HG02642 (cell line): ENCODE results near the gene MAML2.
"Not testable (repeated sequence)": the region's sequence is repeated elsewhere in the genome, so short reads cannot be mapped to it uniquely, and the experiment has no call there.

Experiments used
- ATAC-seq: cut with Tn5 transposase; IDR thresholded peaks from one replicate; pipeline ENCODE4 v1.9.1; 2021; ENCODE audit warnings: mild to moderate bottlenecking; ENCODE audit not compliant: unreplicated experiment, poor library complexity

Gene MAML2

DNA sequence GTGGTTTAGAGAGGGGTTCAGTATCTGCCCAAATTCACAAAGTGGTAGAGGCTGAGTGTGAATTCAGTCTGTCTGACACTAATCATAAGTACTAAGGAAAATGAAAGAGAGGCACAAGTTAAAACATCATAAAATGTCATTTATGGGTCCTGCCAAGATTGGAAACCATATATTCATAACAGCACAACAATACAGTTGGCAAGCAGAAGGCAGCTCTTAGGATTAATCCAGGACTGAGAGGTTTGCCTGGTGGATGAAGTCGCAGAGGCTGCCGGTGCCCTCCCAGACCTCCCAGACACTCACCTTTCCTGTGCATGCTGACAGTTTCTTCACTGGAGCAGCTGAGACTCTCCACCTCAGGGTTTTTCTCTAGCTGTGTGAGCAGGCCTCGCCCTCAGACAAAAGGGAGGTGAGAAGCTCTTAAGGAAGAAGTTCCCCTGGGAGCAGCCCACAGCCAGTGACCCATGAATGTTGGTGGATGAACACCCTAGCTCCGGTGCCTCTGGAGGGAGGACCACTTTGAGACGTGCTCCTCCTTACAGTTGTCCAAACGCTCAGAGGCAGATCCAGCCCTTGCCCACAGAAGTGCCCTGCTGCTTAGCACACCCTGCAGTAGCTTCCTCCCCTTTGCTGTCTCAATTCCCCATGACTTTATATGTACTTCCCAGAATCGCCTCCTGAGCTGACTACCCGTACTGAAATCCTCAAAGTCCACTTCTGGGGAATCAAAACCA is 43.7 kb downstream of the MAML2 start:
- ATAC-seq = no peak

GRCh38 chr11:96295369-96295768 is 47.6 kb downstream of the MAML2 start:
- no peak for ATAC-seq

- ATAC-seq = no peak
Observed at GRCh38 chr11:96294289-96294688, 48.7 kb downstream of the MAML2 start.

GRCh38 chr11:96293598-96294021 is 49.4 kb downstream of the MAML2 start:
- ATAC-seq = peak; percentile 78

- no peak for ATAC-seq
Observed at GRCh38 chr11:96293109-96293508, 49.9 kb downstream of the MAML2 start.

GRCh38 chr11:96292291-96293010 is 50.5 kb downstream of the MAML2 start:
- ATAC-seq = no peak

DNA sequence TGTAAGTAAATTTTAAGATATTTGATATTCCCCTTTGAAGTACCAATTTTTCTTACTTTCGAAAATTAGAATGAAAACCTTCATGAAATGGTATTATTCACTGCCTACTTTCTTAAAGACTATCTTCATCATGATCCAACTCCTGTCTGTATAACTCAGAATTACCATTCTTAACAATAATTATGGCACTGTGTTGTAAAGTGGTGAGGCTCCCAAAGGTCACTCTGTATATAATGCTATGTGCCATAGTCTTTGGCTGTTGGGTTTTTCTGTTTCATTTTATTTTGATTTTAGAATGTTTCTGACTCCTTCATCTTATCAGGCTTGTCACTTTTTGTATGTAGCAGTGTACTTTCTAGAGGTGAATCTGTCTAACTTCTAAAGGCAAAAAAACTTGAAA is 52.4 kb downstream of the MAML2 start:
- ATAC-seq = no peak

- ATAC-seq = no peak
Observed at GRCh38 chr11:96290031-96290430, 53.0 kb downstream of the MAML2 start.

GRCh38 chr11:96288915-96289314 is 54.1 kb downstream of the MAML2 start:
- no peak for ATAC-seq

DNA sequence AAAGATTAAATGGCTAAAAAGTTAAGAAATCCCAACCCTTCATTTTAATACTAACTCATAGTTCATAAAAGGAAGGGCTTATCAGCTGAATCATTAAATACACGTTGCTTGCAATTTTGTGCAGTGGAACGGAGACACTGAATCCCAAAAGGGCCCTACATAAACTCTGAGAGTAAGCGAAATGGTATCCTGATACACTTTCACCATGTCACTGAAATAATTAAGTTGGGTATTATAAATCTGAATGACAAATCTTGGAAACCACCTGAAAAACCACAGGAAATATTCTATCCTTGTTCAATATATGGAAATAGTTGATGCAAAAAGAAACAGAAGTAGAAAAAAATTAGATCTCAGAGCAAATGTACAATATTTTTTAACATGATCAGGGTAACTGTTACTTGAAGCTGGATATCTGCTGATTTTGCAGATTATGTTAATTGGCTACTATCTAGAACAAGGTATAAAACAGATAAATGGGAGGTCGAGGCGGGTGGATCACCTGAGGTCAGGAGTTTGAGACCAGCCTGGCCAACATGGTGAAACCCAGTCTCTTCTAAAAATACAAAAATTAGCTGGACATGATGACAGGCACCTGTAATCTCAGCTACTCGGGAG is 55.1 kb downstream of the MAML2 start:
- ATAC-seq = no peak

- ATAC-seq = not testable (repeated sequence)
Observed at GRCh38 chr11:96285985-96286384, 57.0 kb downstream of the MAML2 start.

- ATAC-seq = no peak
Observed at GRCh38 chr11:96284917-96285316, 58.1 kb downstream of the MAML2 start.

GRCh38 chr11:96284401-96284800 is 58.6 kb downstream of the MAML2 start:
- ATAC-seq = no peak

- ATAC-seq = no peak
Observed at GRCh38 chr11:96282625-96283220, 60.3 kb downstream of the MAML2 start.

GRCh38 chr11:96280444-96280843 is 62.6 kb downstream of the MAML2 start:
- ATAC-seq = no peak

DNA sequence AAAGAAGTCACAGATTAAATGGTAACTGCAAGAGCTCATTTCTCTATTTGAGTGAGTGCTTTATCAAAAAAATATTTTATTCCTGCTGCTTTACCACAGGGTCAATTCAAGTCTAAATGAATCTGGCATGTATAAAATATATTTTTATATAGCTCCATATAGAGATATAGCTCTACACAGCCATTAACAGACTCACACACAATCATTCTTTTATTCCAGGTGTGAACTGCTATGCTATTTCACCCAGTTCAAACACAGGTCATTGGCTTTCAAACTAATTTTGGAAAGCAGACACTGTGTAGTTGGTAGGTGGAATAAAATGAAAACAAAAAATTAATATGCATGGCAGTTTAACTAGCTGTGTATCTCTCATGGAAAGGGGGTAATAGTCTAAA is 63.1 kb downstream of the MAML2 start:
- ATAC-seq = no peak

GRCh38 chr11:96279018-96279895 is 63.7 kb downstream of the MAML2 start:
- peak; percentile 57 for ATAC-seq

DNA sequence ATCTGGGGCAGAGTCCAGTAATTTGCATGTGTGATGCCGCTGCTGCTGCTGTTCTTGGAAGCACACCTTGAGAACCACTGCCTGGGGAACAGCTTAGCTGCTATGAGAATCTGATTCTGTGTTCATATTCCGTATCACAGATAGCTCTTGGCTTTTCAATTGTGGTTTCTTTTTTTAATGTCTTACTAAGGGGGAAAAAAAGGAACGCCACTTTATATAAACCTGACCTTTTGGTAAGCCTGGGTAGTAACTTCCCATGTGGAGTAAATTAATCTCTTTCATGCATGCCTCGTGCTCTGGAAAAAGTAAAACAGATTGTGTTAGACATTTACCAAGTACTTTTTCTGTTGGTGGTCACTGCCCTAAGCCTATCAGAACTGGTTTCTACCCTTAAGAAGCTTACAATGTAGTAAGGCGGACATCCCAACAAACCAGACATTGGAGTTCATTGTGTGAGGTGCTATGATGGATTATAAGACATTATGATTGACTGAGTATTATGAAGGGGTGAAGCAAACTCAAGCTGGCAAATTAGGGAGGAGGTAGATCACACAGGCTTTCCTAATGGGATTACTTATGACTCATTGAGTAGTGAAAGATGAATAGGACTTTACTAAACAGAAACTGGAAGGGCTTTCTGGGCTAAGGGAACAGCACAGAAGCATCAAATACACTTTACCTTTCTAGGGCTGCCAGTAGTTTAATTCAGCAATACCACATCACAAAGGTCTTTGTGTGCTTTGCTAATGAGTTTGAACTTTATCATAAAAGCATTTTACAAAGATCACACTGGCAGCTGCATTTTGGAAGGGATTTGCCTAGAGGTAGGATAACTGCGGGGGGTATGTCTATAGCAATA is 64.7 kb downstream of the MAML2 start:
- no peak for ATAC-seq

DNA sequence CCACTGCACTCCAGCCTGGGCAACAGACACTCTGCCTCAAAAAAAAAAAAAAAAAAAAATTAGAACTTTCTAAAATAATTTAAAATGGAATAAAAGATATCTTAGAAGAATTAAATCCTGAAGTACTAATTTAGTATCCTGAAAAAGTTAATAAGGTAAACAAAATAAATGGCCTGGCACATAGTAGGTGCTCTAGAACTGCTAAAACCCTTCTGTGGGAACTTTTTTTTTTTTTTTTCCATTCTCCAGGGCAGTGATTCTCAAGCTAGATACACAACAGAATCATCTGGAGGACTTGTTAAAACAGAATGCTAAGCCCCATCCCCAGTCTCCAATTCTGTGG is 65.3 kb downstream of the MAML2 start:
- no peak for ATAC-seq
